Measurements from ENCODE around the gene TMEM117.

DNA sequence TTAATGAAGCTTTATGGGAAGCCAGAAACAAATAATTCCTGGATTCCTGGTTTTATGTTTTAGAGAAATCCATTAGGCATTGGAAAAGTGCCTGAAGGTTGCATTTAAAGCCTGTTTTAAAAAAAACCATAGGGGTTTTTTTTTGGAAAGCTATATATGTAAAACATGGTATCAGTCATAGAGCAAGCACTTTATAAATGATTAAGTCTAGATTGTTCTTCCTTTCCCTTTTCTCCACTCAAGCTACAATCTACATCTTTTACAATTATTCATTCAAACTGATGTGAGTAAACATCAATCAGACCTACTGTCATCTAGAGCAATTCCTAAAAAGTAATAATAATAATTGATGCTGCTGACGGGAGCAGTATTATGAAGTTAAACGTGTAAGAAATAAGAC lies 500.7 kb downstream of the TMEM117 start:
- TF ChIP-seq CTCF (IDR thresholded peaks at IDR 0.05) (no peak), POLR2A (IDR thresholded peaks at IDR 0.05) (no peak)
